H1 (cell line): ENCODE measurements around the gene TMEM163. TPM values are rescaled to one million over a fixed set of nuclear protein-coding genes. Genes with fewer than 3 reads are reported as not detected.

Experiments
- BCL11A ChIP-seq, 2 experiments: IDR thresholded peaks; one replicate each; pipeline ENCODE4 v1.6.1; 2011; ENCODE audit warnings: low read depth in 2 of 2, low read length in 2 of 2, mild to moderate bottlenecking in 2 of 2
- HDAC2 ChIP-seq, 2 experiments: fragments of 300-600 bp in 1 of 2; sonication (generic) in 1 of 2; IDR thresholded peaks; 2 replicates each; pipeline ENCODE4 v1.6.1; 2011 to 2012; ENCODE audit warnings: low read depth in 2 of 2, low read length in 2 of 2, mild to moderate bottlenecking in 2 of 2, moderate library complexity in 2 of 2, borderline replicate concordance in 1 of 2, inconsistent platforms in 1 of 2
- TEAD4 ChIP-seq: IDR thresholded peaks from 2 replicates; pipeline ENCODE4 v1.6.1; 2012; ENCODE audit warnings: low read depth, low read length, inconsistent platforms, mixed read lengths
- polyA plus RNA-seq, 7 experiments: library from polyadenylated mRNA; depleted of rRNA in 3 of 7; stranded (reverse) in 5 of 7; unstranded in 2 of 7; fragments of >200 nt in 5 of 7; fragments of 200-250 nt in 2 of 7; gene quantifications; 1 replicate in 5 of 7; 2 replicates in 1 of 7; 4 replicates in 1 of 7; pipeline versions ENCODE4 v1.2.1 to v1.2.3, GENCODE V29; 2011 to 2013; ENCODE audit warnings: missing spikeins in 2 of 7, mixed read lengths in 2 of 7
- total RNA-seq: library from RNA; stranded (reverse); fragmentation: NEBNext Ultra II Directional; extraction: Animal tissue kit (Norgen Biotek cat#: 25700); gene quantifications from 2 replicates; pipeline ENCODE4 v1.2.1, GENCODE V29; 2021

The TMEM163 gene
- total and polyA plus RNA-seq, 2 of the 8 experiments (the other 6 are each of a cell fraction or from before 2014, with no cell fraction given): 2.8 to 3.2 TPM

- TF ChIP-seq BCL11A (IDR thresholded peaks at IDR 0.05; ENCODE audit: low read depth in 2 of 2, low read length in 2 of 2): no peak
- TF ChIP-seq HDAC2 (IDR thresholded peaks at IDR 0.05; ENCODE audit: borderline replicate concordance in 1 of 2, low read depth in 2 of 2, low read length in 2 of 2): no peak
- TF ChIP-seq TEAD4: no peak
These were observed 196.0 kb downstream of the TMEM163 start (continued) for GRCh38 chr2:134522496-134523455.
